Measurements from ENCODE around the gene TSBP1.
A peak's percentile ranks its signal among the peaks of the same experiment; 100 is the strongest.

Gene TSBP1

DNA sequence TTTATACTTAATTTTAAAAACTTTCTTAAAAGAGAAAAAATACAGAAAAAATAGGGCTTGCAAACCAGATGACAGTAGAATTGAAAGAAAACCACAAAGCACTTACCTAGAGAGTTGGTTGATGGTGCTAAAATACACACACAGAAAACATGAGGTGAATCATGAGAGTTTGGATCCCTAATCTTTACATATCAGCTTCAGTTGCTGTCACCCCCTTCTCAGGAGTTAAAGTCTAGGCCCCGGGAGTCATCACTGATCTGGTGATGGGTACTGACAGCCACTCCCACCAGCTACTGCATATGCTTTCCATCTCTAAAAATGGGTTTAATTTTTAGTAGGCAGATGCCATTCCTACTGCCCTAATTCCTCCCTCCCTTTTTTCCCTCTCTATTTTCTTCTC is 16.7 kb downstream of the TSBP1 start:
- no peak overlapping the region for H3K4me3 ChIP-seq (ENCODE audit: low read depth, low read length)
- TF ChIP-seq, protein P1, sequence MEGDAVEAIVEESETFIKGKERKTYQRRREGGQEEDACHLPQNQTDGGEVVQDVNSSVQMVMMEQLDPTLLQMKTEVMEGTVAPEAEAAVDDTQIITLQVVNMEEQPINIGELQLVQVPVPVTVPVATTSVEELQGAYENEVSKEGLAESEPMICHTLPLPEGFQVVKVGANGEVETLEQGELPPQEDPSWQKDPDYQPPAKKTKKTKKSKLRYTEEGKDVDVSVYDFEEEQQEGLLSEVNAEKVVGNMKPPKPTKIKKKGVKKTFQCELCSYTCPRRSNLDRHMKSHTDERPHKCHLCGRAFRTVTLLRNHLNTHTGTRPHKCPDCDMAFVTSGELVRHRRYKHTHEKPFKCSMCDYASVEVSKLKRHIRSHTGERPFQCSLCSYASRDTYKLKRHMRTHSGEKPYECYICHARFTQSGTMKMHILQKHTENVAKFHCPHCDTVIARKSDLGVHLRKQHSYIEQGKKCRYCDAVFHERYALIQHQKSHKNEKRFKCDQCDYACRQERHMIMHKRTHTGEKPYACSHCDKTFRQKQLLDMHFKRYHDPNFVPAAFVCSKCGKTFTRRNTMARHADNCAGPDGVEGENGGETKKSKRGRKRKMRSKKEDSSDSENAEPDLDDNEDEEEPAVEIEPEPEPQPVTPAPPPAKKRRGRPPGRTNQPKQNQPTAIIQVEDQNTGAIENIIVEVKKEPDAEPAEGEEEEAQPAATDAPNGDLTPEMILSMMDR (IDR thresholded peaks at IDR 0.05; ENCODE audit: insufficient read depth, low read depth, low read length, missing control alignments) = no peak
- no peak for DNase-seq (ENCODE audit: low read depth)

DNA sequence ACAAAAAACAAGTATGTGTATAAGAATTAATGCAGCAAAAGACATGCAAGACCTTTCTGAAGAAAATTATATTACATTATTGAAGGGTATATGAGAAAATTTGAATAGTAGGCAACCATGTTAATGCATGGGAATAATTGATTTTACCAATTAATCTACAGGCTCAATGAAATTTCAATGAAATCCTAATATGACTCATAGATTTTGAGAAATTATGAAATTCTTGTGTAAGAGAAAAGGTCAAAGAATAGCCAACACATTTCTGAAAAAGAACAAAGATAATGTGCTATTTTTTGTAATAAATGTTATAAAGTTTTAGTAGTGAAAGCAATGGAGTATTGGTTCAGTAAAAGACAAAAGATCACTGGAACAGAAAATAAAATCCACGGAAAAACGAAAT is 18.4 kb downstream of the TSBP1 start:
- H3K4me3 ChIP-seq (ENCODE audit: low read depth, low read length) = no peak overlapping the region
- DNase-seq (ENCODE audit: low read depth) = no peak
- TF ChIP-seq, protein P1 (IDR thresholded peaks at IDR 0.05; ENCODE audit: insufficient read depth, low read depth, low read length, missing control alignments) = no peak

DNA sequence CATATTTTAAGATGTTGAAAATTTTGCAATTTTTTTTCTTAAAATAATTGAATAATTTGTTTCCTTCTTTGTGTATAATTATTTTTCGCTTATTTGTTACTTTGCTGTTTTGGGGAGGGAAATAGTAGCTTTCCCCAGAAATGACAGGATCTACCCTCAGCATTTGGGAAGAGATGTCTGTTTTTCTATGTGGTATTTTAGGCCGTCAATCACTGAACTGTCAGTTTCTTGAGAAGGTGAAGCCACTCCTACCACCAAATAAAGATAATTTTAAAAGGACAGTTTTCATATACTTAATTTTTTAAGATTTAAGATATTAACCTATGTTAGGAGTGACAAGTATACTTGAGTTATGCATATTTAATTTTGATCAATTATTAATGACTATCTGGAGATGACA is 31.5 kb downstream of the TSBP1 start:
- TF ChIP-seq, protein P1 (IDR thresholded peaks at IDR 0.05; ENCODE audit: insufficient read depth, low read depth, low read length, missing control alignments) = no peak
- no peak for DNase-seq (ENCODE audit: low read depth)
- H3K4me3 ChIP-seq (ENCODE audit: low read depth, low read length) = no peak overlapping the region

DNA sequence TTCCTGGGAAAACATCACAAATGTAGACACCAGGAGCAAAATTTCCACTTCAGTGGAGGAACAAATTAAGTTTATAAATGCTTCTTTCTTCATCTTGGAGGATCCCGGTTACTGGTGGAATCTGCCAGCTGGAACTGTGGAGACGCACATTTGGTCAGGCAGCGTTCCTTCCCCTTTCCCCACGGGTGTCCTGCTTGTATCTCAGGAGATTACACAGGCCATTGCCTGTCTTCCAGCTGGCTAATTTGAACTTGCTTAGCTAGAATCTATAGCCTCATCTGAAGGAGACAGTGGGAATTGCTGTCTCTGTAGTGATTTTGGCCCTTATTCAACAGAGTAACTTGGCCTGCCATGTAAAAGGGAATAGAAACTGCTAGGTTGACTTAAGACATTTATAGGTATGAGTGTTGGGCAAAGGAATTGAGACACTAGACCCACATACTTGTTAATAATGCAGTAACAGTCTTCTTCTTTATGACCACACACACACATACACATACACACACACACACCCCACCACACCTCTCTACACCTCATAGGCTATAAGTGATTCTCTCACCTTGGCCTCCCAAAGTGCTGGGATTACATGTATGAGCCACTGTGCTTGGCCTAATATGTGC is 34.4 kb downstream of the TSBP1 start:
- DNase-seq (ENCODE audit: low read depth) = no peak
- TF ChIP-seq, protein P1 (IDR thresholded peaks at IDR 0.05; ENCODE audit: insufficient read depth, low read depth, low read length, missing control alignments) = no peak
- H3K4me3 ChIP-seq (ENCODE audit: low read depth, low read length) = no peak overlapping the region

DNA sequence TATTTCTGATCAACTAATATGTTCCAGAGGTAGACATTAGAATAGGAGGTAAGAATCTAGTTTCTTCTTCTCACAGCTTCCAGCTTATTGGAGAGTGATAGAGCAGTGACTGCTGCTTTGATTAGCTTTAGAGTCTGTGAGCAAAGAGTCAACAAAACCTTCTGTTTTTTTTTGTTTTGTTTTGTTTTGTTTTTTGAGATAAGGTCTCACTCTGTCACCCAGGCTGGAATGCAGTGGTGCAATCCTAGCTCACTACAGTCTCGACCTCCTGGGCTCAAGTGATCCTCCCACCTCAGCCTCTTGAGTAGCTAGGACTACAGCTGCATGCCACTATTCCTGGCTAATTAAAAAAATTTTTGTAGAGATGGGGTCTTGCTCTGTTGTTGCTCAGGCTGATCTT is 39.3 kb downstream of the TSBP1 start:
- TF ChIP-seq, protein P1 (IDR thresholded peaks at IDR 0.05; ENCODE audit: insufficient read depth, low read depth, low read length, missing control alignments) = no peak
- no peak overlapping the region for H3K4me3 ChIP-seq (ENCODE audit: low read depth, low read length)
- no peak for DNase-seq (ENCODE audit: low read depth)

DNA sequence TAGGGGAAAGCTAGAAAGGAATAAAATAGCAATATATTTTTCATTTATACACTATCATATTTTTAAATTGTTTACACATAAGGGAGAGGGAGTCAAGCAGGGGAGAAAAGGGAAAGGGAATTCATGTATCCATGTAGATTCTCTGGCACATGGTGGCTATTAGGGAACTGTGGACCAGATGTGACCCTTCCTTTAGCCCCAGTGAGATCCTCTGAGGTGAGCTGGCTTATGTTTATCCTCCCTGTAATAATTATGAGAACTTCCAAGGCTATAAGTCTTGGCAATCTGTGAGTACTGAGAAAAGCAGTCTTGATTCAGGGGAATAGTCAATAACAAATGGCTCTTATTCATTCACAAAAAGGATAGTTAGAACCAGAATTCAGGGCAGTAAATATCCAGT is 42.6 kb downstream of the TSBP1 start:
- H3K4me3 ChIP-seq (ENCODE audit: low read depth, low read length) = no peak overlapping the region
- no peak for DNase-seq (ENCODE audit: low read depth)
- TF ChIP-seq, protein P1 (IDR thresholded peaks at IDR 0.05; ENCODE audit: insufficient read depth, low read depth, low read length, missing control alignments) = no peak

DNA sequence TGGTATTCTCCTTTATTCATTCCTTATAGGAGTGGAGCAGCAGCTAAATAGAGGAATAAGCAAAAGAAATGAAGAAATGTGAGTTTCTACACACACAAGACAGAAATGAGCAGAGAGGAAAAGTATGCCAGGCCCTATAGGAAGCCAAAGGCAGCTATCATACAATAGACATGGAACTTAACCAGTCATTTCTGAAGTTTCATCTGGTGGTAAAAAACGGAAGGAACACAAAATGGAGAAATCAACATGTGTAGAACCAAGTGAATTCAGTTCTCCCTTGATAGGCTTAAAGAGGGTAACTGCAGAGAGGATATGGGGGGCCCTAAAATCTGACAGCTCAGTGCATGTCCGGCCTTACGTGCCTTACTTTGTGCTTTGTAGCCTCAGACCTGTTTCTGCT is 44.6 kb downstream of the TSBP1 start:
- peak; percentile 28 for DNase-seq (ENCODE audit: low read depth)
- TF ChIP-seq, protein P1 (IDR thresholded peaks at IDR 0.05; ENCODE audit: insufficient read depth, low read depth, low read length, missing control alignments) = no peak
- no peak overlapping the region for H3K4me3 ChIP-seq (ENCODE audit: low read depth, low read length)
